Ovary (tissue), 3 donors: ENCODE data around the gene MCOLN3.

Experiments
- POLR2A ChIP-seq: fragments of 450-650 bp; IDR thresholded peaks from one replicate; pipeline ENCODE4 v1.6.1; 2017; ENCODE audit warnings: antibody characterized with exemption, mild to moderate bottlenecking, moderate library complexity
- TF ChIP-seq, protein P1 (sequence below), 3 donors: fragments of 450-650 bp in 2 of 3; fragments of 200-600 bp in 1 of 3; IDR thresholded peaks; one replicate each; pipeline versions ENCODE4 v1.5.1 to v1.8.0; 2016 to 2022; ENCODE audit warnings: antibody characterized with exemption in 3 of 3, mild to moderate bottlenecking in 1 of 3
- donor health status: DM: no; HTN: no; CAD: no.

DNA sequence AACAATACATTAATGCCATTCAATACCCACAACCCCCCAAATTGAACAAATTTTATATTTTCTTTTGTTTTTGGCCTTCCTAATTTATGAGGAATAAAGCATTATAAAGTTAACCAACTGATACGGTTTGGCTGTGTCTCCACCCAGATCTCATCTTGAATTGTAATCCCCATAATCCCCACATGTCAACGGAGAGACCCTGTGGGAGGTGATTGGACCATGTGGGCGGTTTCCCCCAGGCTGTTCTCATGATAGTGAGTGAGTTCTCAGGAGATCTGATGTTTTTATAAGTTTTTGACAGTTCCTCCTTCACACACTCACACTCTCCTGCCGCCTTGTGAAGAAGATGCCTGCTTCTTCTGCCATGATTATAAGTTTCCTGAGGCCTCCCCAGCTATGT, 6.4 kb upstream of the MCOLN3 start:
- TF ChIP-seq POLR2A: no peak
- TF ChIP-seq, protein P1, sequence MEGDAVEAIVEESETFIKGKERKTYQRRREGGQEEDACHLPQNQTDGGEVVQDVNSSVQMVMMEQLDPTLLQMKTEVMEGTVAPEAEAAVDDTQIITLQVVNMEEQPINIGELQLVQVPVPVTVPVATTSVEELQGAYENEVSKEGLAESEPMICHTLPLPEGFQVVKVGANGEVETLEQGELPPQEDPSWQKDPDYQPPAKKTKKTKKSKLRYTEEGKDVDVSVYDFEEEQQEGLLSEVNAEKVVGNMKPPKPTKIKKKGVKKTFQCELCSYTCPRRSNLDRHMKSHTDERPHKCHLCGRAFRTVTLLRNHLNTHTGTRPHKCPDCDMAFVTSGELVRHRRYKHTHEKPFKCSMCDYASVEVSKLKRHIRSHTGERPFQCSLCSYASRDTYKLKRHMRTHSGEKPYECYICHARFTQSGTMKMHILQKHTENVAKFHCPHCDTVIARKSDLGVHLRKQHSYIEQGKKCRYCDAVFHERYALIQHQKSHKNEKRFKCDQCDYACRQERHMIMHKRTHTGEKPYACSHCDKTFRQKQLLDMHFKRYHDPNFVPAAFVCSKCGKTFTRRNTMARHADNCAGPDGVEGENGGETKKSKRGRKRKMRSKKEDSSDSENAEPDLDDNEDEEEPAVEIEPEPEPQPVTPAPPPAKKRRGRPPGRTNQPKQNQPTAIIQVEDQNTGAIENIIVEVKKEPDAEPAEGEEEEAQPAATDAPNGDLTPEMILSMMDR (IDR thresholded peaks at IDR 0.05): no peak
